Mesothelial cell of epicardium (in vitro differentiated cells): Measurements from ENCODE around the gene FTO. TPM values are rescaled to one million over a fixed set of nuclear protein-coding genes. Genes with fewer than 3 reads are reported as not detected.

ENCODE experiments used
- DNase-seq, 2 experiments: peaks; one replicate each; pipeline ENCODE4 v3.0.0; 2021; ENCODE audit warnings: low spot score in 2 of 2; ENCODE audit not compliant: unreplicated experiment in 2 of 2
- H3K27ac Mint-ChIP-seq: 2 replicates; pipeline ENCODE4 v1.8.0; 2021; ENCODE audit warnings: mixed read lengths
- H3K27me3 Mint-ChIP-seq: 2 replicates; pipeline ENCODE4 v1.8.0; 2021; ENCODE audit warnings: low read depth, mixed read lengths
- H3K36me3 Mint-ChIP-seq: 2 replicates; pipeline ENCODE4 v1.8.0; 2021; ENCODE audit warnings: mixed read lengths
- H3K4me1 Mint-ChIP-seq: 2 replicates; pipeline ENCODE4 v1.8.0; 2021; ENCODE audit warnings: mixed read lengths
- H3K4me3 Mint-ChIP-seq: 2 replicates; pipeline ENCODE4 v1.8.0; 2021; ENCODE audit warnings: mild to moderate bottlenecking, moderate library complexity, mixed read lengths
- H3K9me3 Mint-ChIP-seq: 2 replicates; pipeline ENCODE4 v1.8.0; 2021; ENCODE audit warnings: mixed read lengths
- total RNA-seq: library from RNA; stranded (reverse); gene quantifications from 3 replicates; pipeline ENCODE4 v1.2.1, GENCODE V29; 2021
- TF ChIP-seq, protein P1 (sequence below): fragments of 200-600 bp; sonication (generic); IDR thresholded peaks from one replicate; pipeline ENCODE4 v1.5.0; 2021; ENCODE audit warnings: antibody characterized with exemption; ENCODE audit not compliant: unreplicated experiment

Gene FTO
- total RNA-seq, 1 donor from 2014 or later, result 103 TPM

DNA sequence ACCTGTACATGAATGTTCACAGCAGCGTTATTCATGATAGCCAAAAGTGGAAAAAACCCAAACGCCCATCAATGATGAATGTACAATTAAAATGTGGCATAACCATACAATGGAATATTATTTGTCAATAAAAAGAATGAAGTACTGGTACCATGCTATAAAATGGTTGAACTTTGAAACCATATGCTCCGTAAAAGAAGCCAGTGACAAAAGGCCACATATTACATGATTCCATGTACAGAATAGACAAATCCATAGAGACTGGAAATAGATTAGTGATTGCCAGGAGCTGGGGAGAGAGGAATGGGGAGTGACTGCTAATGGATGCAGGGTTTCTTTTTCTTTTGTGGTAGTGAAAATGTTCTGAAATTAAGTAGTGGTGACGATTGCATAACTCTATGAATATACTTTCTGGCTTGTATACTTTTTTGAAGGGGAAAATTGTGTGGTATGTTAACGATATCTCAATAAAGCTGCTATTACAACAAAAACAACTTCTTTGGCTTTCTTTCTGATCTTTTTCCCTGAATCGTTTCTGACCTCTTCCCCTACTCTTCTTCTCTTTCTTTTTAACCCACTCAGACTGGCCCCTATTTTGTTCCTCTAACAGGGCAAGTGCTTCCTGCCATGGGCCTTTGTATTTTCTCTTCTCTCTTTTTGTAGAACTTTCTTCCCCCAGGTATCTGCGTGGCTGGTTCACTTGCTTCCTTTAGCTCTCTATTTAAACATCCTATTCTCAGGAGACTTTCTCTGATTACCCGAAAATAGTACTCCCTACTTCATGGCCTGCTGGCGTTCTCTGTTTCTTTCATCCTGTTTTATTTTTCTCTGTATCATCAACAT is 67.9 kb downstream of the FTO start:
- no peaks in the 10 kb centered on the region for H3K27me3 Mint-ChIP-seq
- peaks cover 19% of the 10 kb centered on the region for H3K4me1 Mint-ChIP-seq
- no peaks in the 10 kb centered on the region for H3K9me3 Mint-ChIP-seq
- TF ChIP-seq, protein P1, sequence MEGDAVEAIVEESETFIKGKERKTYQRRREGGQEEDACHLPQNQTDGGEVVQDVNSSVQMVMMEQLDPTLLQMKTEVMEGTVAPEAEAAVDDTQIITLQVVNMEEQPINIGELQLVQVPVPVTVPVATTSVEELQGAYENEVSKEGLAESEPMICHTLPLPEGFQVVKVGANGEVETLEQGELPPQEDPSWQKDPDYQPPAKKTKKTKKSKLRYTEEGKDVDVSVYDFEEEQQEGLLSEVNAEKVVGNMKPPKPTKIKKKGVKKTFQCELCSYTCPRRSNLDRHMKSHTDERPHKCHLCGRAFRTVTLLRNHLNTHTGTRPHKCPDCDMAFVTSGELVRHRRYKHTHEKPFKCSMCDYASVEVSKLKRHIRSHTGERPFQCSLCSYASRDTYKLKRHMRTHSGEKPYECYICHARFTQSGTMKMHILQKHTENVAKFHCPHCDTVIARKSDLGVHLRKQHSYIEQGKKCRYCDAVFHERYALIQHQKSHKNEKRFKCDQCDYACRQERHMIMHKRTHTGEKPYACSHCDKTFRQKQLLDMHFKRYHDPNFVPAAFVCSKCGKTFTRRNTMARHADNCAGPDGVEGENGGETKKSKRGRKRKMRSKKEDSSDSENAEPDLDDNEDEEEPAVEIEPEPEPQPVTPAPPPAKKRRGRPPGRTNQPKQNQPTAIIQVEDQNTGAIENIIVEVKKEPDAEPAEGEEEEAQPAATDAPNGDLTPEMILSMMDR, result no peak
- H3K27ac Mint-ChIP-seq, result no peak overlapping the region
- peaks cover 1% of the 10 kb centered on the region for H3K36me3 Mint-ChIP-seq
- DNase-seq, result no peak
- no peak overlapping the region for H3K4me3 Mint-ChIP-seq

DNA sequence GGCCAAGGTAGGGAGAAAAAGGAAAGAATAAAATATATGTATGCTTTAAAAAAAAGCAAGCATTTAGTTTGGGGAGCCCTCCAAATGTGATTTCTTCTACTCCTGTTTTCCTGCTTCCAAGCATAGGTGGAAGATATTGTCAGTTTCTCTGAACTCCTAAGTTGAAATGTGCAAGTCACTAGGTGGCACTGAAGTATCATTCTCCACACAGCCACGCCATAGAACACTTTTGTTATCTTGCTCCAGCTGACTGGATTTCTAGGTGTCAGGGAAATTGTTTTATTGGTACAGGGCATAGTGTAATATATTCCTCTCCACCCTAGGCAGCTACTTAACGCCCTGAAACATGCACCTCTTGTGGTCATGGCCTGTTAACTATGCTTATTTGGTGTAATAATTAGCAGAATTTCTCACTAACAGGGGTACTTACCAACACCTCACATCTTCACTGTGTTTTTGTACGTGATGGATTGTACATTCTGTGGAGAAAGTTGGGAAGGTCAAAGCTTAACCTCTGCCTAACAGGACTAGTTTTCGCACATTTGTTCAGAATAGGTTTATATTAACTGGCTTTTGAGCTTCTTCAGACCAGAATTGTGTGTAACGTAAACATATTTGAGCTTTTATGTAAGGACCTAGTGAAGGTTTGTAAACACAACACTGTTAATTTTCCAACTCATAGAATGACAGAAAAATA is 69.3 kb downstream of the FTO start:
- TF ChIP-seq, protein P1, result no peak
- Mint-ChIP-seq H3K27me3 (no peaks in the 10 kb centered on the region), H3K36me3 (peaks cover 4% of the 10 kb centered on the region), H3K4me3 (no peak overlapping the region), H3K27ac (no peak overlapping the region), H3K9me3 (peaks cover 4% of the 10 kb centered on the region), H3K4me1 (peaks cover 16% of the 10 kb centered on the region)
- no peak for DNase-seq

DNA sequence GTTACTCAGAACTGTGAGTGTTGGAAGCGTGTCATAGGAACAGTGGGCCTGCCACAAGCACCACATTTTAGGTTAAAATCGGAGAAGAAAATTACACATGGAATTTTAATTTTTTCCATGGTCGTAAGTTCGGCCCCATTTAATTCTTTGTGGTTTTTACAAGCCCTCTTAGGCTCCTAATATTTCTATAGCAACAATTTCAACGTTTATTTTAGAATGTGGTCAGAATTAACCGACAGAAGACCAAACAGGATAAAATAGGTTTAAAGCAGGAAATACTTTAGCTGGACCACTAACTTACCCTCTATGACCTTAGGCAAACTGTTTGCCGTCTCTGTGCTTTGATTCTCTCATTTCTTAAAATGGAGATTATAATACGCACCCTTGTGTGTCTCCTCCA is 69.9 kb downstream of the FTO start:
- peaks cover 4% of the 10 kb centered on the region for H3K9me3 Mint-ChIP-seq
- no peak for DNase-seq

DNA sequence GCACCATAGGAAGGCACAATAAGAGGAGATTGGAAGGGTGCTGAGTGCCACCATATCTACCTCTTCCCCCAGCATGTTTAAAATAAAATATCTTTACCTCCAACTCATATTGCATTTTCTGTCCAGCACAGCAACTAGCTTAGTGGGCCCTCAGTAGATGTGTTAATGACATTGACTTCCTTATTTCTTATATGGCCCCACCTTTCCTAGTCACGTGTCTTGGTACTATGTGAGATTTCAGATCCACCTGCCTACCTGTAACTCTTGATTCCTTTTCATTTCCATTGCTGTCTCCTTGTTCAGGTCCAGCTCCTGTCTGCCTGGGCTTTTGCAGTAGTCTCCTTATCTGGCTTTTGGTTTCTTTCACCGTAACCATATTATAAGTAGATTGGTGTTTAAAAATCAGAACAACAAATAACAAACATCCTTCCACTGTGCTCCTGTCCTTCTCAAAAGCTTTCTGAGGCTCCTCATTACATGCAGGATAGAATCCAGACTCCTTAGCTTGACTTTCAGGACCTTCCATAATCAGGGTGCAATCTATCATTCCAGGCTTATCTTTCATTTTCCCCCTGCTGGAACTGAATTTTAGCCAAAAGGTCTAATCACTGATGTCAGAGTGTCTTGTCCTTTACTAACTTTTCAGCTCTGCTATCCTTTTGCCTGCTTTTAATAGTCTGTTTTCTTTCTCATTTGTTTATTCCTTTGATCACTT is 71.3 kb downstream of the FTO start:
- H3K4me3 Mint-ChIP-seq, result no peak overlapping the region
- H3K27me3 Mint-ChIP-seq, result no peaks in the 10 kb centered on the region
- peaks cover 18% of the 10 kb centered on the region for H3K4me1 Mint-ChIP-seq
- no peak for DNase-seq
- H3K9me3 Mint-ChIP-seq, result peaks cover 4% of the 10 kb centered on the region
- peaks cover 4% of the 10 kb centered on the region for H3K36me3 Mint-ChIP-seq
- TF ChIP-seq, protein P1, result no peak
- peak overlapping the region; percentile 10 for H3K27ac Mint-ChIP-seq

More for the DNA sequence above, 69.9 kb downstream of the FTO start:
- TF ChIP-seq, protein P1, result no peak
- peaks cover 15% of the 10 kb centered on the region for H3K4me1 Mint-ChIP-seq
- H3K4me3 Mint-ChIP-seq, result no peak overlapping the region
- no peaks in the 10 kb centered on the region for H3K27me3 Mint-ChIP-seq
- H3K36me3 Mint-ChIP-seq, result peaks cover 4% of the 10 kb centered on the region
- peak overlapping the region; percentile 61 for H3K27ac Mint-ChIP-seq

DNA sequence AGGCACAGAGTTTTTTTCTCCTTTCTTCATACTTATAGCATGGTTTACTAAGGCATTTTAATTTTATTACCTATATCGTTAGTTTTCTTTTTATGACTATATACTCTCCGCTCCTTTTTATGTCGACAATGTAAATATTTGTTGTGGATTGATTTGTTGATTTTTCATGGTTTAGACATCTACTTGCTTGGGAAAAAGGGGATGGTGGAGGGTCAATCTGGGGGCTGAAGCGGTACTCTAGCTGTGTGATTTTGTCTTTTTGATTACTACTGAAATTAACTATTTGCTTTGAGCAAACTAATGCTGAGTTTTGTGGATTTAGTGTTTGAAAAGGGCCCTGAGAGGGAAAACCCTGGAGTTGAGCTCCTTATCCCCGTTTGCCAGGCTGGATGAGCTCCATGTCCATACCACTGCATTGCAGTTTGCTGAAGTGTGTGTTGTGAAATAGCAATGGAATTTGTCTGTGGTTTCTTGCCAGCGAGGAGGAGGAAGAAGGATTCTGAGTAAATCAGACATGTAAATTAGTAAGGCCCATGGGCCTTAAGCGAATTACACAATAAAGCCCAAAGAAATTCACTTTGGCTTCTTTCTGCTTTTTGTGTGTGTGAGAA is 72.0 kb downstream of the FTO start:
- DNase-seq, result no peak
- Mint-ChIP-seq H3K36me3 (peaks cover 4% of the 10 kb centered on the region), H3K27me3 (no peaks in the 10 kb centered on the region), H3K4me1 (peaks cover 19% of the 10 kb centered on the region), H3K4me3 (no peak overlapping the region), H3K27ac (peak overlapping the region; percentile 10), H3K9me3 (peaks cover 4% of the 10 kb centered on the region)
- TF ChIP-seq, protein P1, result no peak
